Measurements from ENCODE around the gene PEX12. TPM values are rescaled to one million over a fixed set of nuclear protein-coding genes. Genes with fewer than 3 reads are reported as not detected.

Gene PEX12
- total and polyA plus RNA-seq, 9 of the 15 experiments (the other 6 are each of a cell fraction or from before 2014, with no cell fraction given): 4.0 to 12.4 (median 6.4) TPM

GRCh38 chr17:35553310-35553709 is 25.1 kb downstream of the PEX12 start (continued):
- TF ChIP-seq MLX (CRISPR knock-in tag; conservative IDR thresholded peaks at IDR 0.05): no peak
- TF ChIP-seq ZSCAN32 (CRISPR knock-in tag; IDR thresholded peaks at IDR 0.05): no peak
- no peak for TF ChIP-seq CHD2 (IDR thresholded peaks at IDR 0.05; ENCODE audit: low read depth, low read length)
- no peak for TF ChIP-seq ZBTB12 (CRISPR knock-in tag; IDR thresholded peaks at IDR 0.05)
- TF ChIP-seq NR4A1 (CRISPR knock-in tag; IDR thresholded peaks at IDR 0.05): no peak
- TF ChIP-seq NR4A1 (tag; IDR thresholded peaks at IDR 0.05): no peak
- TF ChIP-seq ZNF589 (CRISPR knock-in tag; IDR thresholded peaks at IDR 0.05; ENCODE audit: low read depth): no peak

- BruUV-seq (replicated peaks): no TSS peak
- Histone ChIP-seq H3K9me3 (replicated peaks; ENCODE audit: control insufficient read depth, insufficient read depth, low read depth, low read length) (no peaks in the 10 kb centered on the region), H3K27ac (ENCODE audit: extremely low read depth, low read depth, low read length) (no peak overlapping the region), H3K9me1 (ENCODE audit: control insufficient read depth, insufficient read depth, low read length) (no peaks in the 10 kb centered on the region), H3K36me3 (ENCODE audit: control insufficient read depth, insufficient read depth, low read length) (no peaks in the 10 kb centered on the region; the same call in 2 of the 3 replicates), H3K4me3 (no peak overlapping the region), H3K27me3 (ENCODE audit: control insufficient read depth in 2 of 2, insufficient read depth in 2 of 2, low read length in 2 of 2) (no peaks in the 10 kb centered on the region), H2AFZ (ENCODE audit: low read depth, low read length) (no peak overlapping the region), H3K9ac (ENCODE audit: insufficient read depth in 1 of 2, low read depth in 2 of 2, low read length in 2 of 2) (no peak overlapping the region), H3K79me2 (ENCODE audit: control insufficient read depth, insufficient read depth, low read length) (no peaks in the 10 kb centered on the region), H4K20me1 (replicated peaks; ENCODE audit: control insufficient read depth, insufficient read depth, low read length) (no peaks in the 10 kb centered on the region), H3K4me1 (replicated peaks in 1 of 2; ENCODE audit: control insufficient read depth in 2 of 2, insufficient read depth in 2 of 2, low read length in 2 of 2) (no peaks in the 10 kb centered on the region; a peak in 1 of 5 replicates), H3K4me2 (ENCODE audit: insufficient read depth, low read length) (no peak overlapping the region)
- DNase-seq (ENCODE audit: extremely low read depth in 1 of 4, low spot score in 3 of 4) (no peak), FAIRE-seq (no peak), ATAC-seq (no peak)
- intact Hi-C loops (cut with micrococcal nuclease): no loop called here
- WGBS (ENCODE audit: insufficient coverage, low coverage, missing lambda C conversion rate): 24% methylated on average over 1 of the region's 1 CpG
- POLR2A ChIA-PET: no interaction called here
- CTCF ChIA-PET (ENCODE audit: low intra/inter-chr PET ratio): no interaction called here
- in situ Hi-C loops (cut with MboI): no loop called here
- TF ChIP-seq MAFG (tag; conservative IDR thresholded peaks at IDR 0.05): no peak
- TF ChIP-seq ZNF197 (CRISPR knock-in tag; IDR thresholded peaks at IDR 0.05; ENCODE audit: low read depth): no peak
- no peak for TF ChIP-seq ZNF354B (CRISPR knock-in tag; IDR thresholded peaks at IDR 0.05)
- TF ChIP-seq ID3 (CRISPR knock-in tag; IDR thresholded peaks at IDR 0.05): no peak
- no peak for TF ChIP-seq ID3 (tag; IDR thresholded peaks at IDR 0.05)
- TF ChIP-seq POLR2H (tag; IDR thresholded peaks at IDR 0.05; ENCODE audit: low read depth): no peak
- no peak for TF ChIP-seq VEZF1 (CRISPR knock-in tag; IDR thresholded peaks at IDR 0.05)
- no peak for TF ChIP-seq ARID2 (IDR thresholded peaks at IDR 0.05)
- no peak for TF ChIP-seq RHOXF2B (CRISPR knock-in tag; conservative IDR thresholded peaks at IDR 0.05)
- TF ChIP-seq HDGF (IDR thresholded peaks at IDR 0.05): no peak
Measured at GRCh38 chr17:35548978-35549377, 29.4 kb downstream of the PEX12 start.

Measured in K562 (cell line).